Measurements from ENCODE around the gene QPCT.

QPCT gene

GRCh38 chr2:37361994-37362698 is 17.7 kb downstream of the QPCT start:
- POLR2A ChIA-PET (ENCODE audit: low non-redundant PET), result no interaction called here
- CTCF ChIA-PET, result no interaction called here
- H3K27ac ChIP-seq, result no peak overlapping the region

GRCh38 chr2:37364351-37364750 is 19.9 kb downstream of the QPCT start:
- CTCF ChIA-PET, result no interaction called here
- POLR2A ChIA-PET (ENCODE audit: low non-redundant PET), result no interaction called here
- TF ChIP-seq CTCF (conservative IDR thresholded peaks at IDR 0.05; ENCODE audit: low read depth), result no peak
- H3K27ac ChIP-seq, result no peak overlapping the region
- no peak for DNase-seq (ENCODE audit: low spot score)

More at GRCh38 chr2:37361994-37362698, 17.7 kb downstream of the QPCT start:
- DNase-seq (ENCODE audit: low spot score), result no peak
- no peak for TF ChIP-seq CTCF (conservative IDR thresholded peaks at IDR 0.05; ENCODE audit: low read depth)

DNA sequence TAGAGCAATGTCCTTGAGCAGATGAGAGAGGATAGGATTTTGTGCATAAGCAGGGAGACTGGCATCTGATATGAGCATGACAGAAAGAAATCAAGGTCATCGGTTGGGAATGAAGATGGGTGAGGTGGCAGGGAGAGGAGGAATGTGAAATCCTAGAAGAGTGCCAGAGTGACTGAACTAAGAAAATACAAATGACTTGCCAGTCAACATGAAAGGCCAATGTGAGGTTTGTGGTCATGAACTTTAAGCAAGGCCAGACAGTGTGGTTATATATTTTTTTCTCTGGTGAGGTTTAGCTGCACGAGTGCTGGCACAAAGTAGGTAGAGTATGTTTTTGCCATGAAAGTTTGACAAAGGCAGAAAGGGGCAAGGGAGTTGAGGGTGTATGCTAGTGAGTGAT is 21.2 kb downstream of the QPCT start:
- no peak for DNase-seq (ENCODE audit: low spot score)
- ChIA-PET CTCF (no interaction called here), POLR2A (ENCODE audit: low non-redundant PET) (no interaction called here)
- TF ChIP-seq CTCF (conservative IDR thresholded peaks at IDR 0.05; ENCODE audit: low read depth), result no peak
- no peak overlapping the region for H3K27ac ChIP-seq

DNA sequence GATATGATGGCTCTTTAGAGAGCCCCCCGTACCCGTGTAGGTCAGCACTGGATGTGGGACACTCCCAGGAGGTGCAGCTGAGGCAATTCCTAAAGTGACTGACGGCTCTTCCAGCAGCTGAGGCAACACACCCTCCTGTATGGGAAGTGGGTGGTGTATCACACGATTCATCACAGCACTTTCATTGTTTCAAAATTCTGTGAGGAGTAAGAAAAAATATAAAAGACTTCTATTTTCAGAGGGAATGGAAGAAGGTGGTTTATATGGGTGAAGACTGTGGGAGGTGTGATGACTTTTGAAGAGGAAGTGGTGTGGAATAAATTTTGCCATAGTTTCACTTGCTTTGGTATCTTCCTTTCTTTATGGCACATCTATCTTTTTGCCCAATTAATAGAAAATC is 22.3 kb downstream of the QPCT start:
- TF ChIP-seq CTCF (conservative IDR thresholded peaks at IDR 0.05; ENCODE audit: low read depth), result no peak
- POLR2A ChIA-PET (ENCODE audit: low non-redundant PET), result no interaction called here
- no peak for DNase-seq (ENCODE audit: low spot score)
- no peak overlapping the region for H3K27ac ChIP-seq
- CTCF ChIA-PET, result no interaction called here

DNA sequence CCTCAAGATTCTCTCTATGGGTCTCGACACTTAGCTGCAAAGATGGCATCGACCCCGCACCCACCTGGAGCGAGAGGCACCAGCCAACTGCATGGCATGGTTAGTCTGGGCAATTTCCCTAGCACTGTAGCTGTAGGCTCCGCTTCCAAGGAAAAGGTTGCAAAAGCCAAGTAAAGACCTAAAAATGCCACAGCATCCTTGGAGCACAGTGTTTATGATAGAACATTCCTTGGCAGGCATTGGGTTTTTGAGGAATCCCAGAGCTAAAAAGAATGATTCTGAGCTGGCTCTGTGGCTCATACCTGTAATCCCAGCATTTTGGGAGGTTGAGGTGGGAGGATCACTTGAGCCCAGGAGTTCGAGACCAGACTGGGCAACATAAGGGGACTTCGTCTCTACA is 22.9 kb downstream of the QPCT start:
- ChIA-PET CTCF (interaction anchor here (1.1 kb wide), 1 partner anchor 48 kb away, joined by 3 read pairs; no protein-coding TSS in a partner anchor), POLR2A (ENCODE audit: low non-redundant PET) (no interaction called here)
- no peak for DNase-seq (ENCODE audit: low spot score)
- TF ChIP-seq CTCF (conservative IDR thresholded peaks at IDR 0.05; ENCODE audit: low read depth), result no peak
- no peak overlapping the region for H3K27ac ChIP-seq

GRCh38 chr2:37367984-37368383 is 23.6 kb downstream of the QPCT start:
- H3K27ac ChIP-seq, result no peak overlapping the region
- DNase-seq (ENCODE audit: low spot score), result no peak
- ChIA-PET CTCF (interaction anchor here (1.1 kb wide), 2 partner anchors 48 to 653 kb away, joined by 3 to 4 read pairs; no protein-coding TSS in a partner anchor), POLR2A (ENCODE audit: low non-redundant PET) (no interaction called here)
- TF ChIP-seq CTCF (conservative IDR thresholded peaks at IDR 0.05; ENCODE audit: low read depth), result no peak
